K562 (cell line): Measurements from ENCODE around the gene CHD8. TPM values are rescaled to one million over a fixed set of nuclear protein-coding genes. Genes with fewer than 3 reads are reported as not detected.

ENCODE experiments used
- BHLHE40 ChIP-seq: IDR thresholded peaks from 2 replicates; pipeline ENCODE4 v1.6.1; 2011; ENCODE audit warnings: low read length, improper control_type of control experiment
- BMI1 ChIP-seq: fragments of 150-350 bp; IDR thresholded peaks from 2 replicates; pipeline ENCODE4 v1.6.1; 2014; ENCODE audit warnings: low read length
- ELK1 ChIP-seq: sonication (generic); formaldehyde crosslinking; IDR thresholded peaks from 2 replicates; pipeline ENCODE4 v1.8.1; 2022; ENCODE audit warnings: missing genetic modification reagents
- FOXJ2 ChIP-seq: fragments of 200-800 bp; sonication (Bioruptor generic); IDR thresholded peaks from 2 replicates; pipeline ENCODE4 v1.6.1; 2016; ENCODE audit warnings: missing genetic modification characterization, missing compliant biosample characterization
- KLF16 ChIP-seq: IDR thresholded peaks from 2 replicates; pipeline ENCODE4 v1.6.1; 2016; ENCODE audit warnings: antibody characterized with exemption
- MEIS2 ChIP-seq: fragments of 450-650 bp; IDR thresholded peaks from 2 replicates; pipeline ENCODE4 v1.6.1; 2014; ENCODE audit warnings: mild to moderate bottlenecking; ENCODE audit not compliant: partially characterized antibody
- SMAD1 ChIP-seq: fragments of 150-350 bp; IDR thresholded peaks from 2 replicates; pipeline ENCODE4 v1.6.1; 2014; ENCODE audit warnings: low read length, low read depth; ENCODE audit not compliant: partially characterized antibody
- SP1 ChIP-seq: sonication (generic); formaldehyde crosslinking; IDR thresholded peaks from 2 replicates; pipeline ENCODE4 v1.8.1; 2022; ENCODE audit warnings: mild to moderate bottlenecking, missing genetic modification reagents
- SRSF1 ChIP-seq: fragments of 200-400 bp; formaldehyde crosslinking; IDR thresholded peaks from 2 replicates; pipeline ENCODE4 v1.6.1; 2017; ENCODE audit warnings: mild to moderate bottlenecking, low read depth, low read length, moderate library complexity
- TCF7L2 ChIP-seq: fragments of 150-350 bp; IDR thresholded peaks from 2 replicates; pipeline ENCODE4 v1.6.1; 2016; ENCODE audit warnings: low read depth, mild to moderate bottlenecking, low read length, moderate library complexity
- polyA plus RNA-seq, 8 experiments: library from polyadenylated mRNA; depleted of rRNA in 4 of 8; stranded (reverse) in 5 of 8; unstranded in 3 of 8; fragments of >200 nt; fragmentation: Nextera tagmentation in 2 of 8; fragmentation: Illumina TruSeq in 1 of 8; extraction: Ambion mirVana in 2 of 8; extraction: Trizol in 1 of 8; gene quantifications; 2 replicates each; pipeline versions ENCODE4 v1.2.1 to v1.2.3, GENCODE V29; 2011 to 2014; ENCODE audit warnings: inconsistent platforms in 1 of 8, missing spikeins in 1 of 8
- total RNA-seq, 7 experiments: library from RNA; depleted of rRNA in 6 of 7; stranded (reverse); fragments of >200 nt in 6 of 7; fragmentation: Illumina TruSeq in 2 of 7; extraction: Trizol in 2 of 7; gene quantifications; 2 replicates each; pipeline versions ENCODE4 v1.2.1 to v1.2.3, GENCODE V29; 2011 to 2021; ENCODE audit warnings: low replicate concordance in 1 of 7
- TF ChIP-seq, protein P1 (sequence below): sonication (generic); formaldehyde crosslinking; IDR thresholded peaks from 2 replicates; pipeline ENCODE4 v1.8.1; 2023; ENCODE audit warnings: mild to moderate bottlenecking, missing genetic modification reagents, moderate library complexity
- TF ChIP-seq, protein P2 (sequence below): fragments of 450-650 bp; formaldehyde crosslinking; IDR thresholded peaks from 2 replicates; pipeline ENCODE4 v1.4.0; 2020; ENCODE audit warnings: mild to moderate bottlenecking
- TF ChIP-seq, protein P3 (sequence below): fragments of 450-650 bp; formaldehyde crosslinking; IDR thresholded peaks from 2 replicates; pipeline ENCODE4 v1.4.0; 2022; ENCODE audit warnings: mild to moderate bottlenecking, moderate library complexity
- TF ChIP-seq, protein P4 (sequence below), 2 experiments: IDR thresholded peaks; 2 replicates each; pipeline ENCODE4 v1.6.1; 2011; ENCODE audit warnings: borderline replicate concordance in 1 of 2, control low read depth in 1 of 2, low read depth in 1 of 2, low read length in 1 of 2, mild to moderate bottlenecking in 1 of 2, mixed read lengths in 1 of 2, moderate library complexity in 1 of 2; ENCODE audit not compliant: insufficient read depth in 1 of 2, insufficient read length in 1 of 2, poor library complexity in 1 of 2, severe bottlenecking in 1 of 2; ENCODE audit errors: extremely low read depth in 1 of 2

CHD8 gene
- total and polyA plus RNA-seq, 9 of the 15 experiments (the other 6 are each of a cell fraction or from before 2014, with no cell fraction given) = 11.1 to 51.2 (median 32.8) TPM

GRCh38 chr14:21440859-21441258, 15.1 kb downstream of the CHD8 start (continued):
- TF ChIP-seq SMAD1 = no peak
- TF ChIP-seq, protein P1, sequence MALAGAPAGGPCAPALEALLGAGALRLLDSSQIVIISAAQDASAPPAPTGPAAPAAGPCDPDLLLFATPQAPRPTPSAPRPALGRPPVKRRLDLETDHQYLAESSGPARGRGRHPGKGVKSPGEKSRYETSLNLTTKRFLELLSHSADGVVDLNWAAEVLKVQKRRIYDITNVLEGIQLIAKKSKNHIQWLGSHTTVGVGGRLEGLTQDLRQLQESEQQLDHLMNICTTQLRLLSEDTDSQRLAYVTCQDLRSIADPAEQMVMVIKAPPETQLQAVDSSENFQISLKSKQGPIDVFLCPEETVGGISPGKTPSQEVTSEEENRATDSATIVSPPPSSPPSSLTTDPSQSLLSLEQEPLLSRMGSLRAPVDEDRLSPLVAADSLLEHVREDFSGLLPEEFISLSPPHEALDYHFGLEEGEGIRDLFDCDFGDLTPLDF (CRISPR knock-in tag) = no peak
- TF ChIP-seq, protein P2, sequence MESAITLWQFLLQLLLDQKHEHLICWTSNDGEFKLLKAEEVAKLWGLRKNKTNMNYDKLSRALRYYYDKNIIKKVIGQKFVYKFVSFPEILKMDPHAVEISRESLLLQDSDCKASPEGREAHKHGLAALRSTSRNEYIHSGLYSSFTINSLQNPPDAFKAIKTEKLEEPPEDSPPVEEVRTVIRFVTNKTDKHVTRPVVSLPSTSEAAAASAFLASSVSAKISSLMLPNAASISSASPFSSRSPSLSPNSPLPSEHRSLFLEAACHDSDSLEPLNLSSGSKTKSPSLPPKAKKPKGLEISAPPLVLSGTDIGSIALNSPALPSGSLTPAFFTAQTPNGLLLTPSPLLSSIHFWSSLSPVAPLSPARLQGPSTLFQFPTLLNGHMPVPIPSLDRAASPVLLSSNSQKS (CRISPR knock-in tag) = no peak
- TF ChIP-seq FOXJ2 (tag) = no peak
- no peak for TF ChIP-seq SP1
- TF ChIP-seq, protein P3, sequence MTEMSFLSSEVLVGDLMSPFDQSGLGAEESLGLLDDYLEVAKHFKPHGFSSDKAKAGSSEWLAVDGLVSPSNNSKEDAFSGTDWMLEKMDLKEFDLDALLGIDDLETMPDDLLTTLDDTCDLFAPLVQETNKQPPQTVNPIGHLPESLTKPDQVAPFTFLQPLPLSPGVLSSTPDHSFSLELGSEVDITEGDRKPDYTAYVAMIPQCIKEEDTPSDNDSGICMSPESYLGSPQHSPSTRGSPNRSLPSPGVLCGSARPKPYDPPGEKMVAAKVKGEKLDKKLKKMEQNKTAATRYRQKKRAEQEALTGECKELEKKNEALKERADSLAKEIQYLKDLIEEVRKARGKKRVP (CRISPR knock-in tag) = no peak
- no peak for TF ChIP-seq TCF7L2
- no peak for TF ChIP-seq BMI1
- no peak for TF ChIP-seq SRSF1
- peak; percentile 83 for TF ChIP-seq BHLHE40
- TF ChIP-seq, protein P4, sequence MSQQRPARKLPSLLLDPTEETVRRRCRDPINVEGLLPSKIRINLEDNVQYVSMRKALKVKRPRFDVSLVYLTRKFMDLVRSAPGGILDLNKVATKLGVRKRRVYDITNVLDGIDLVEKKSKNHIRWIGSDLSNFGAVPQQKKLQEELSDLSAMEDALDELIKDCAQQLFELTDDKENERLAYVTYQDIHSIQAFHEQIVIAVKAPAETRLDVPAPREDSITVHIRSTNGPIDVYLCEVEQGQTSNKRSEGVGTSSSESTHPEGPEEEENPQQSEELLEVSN (IDR thresholded peaks at IDR 0.05; ENCODE audit: borderline replicate concordance in 1 of 2, extremely low read depth in 1 of 2, insufficient read depth in 1 of 2, insufficient read length in 1 of 2, low read depth in 1 of 2, low read length in 1 of 2, poor library complexity in 1 of 2, severe bottlenecking in 1 of 2) = no peak
- no peak for TF ChIP-seq MEIS2
- no peak for TF ChIP-seq KLF16
- TF ChIP-seq ELK1 (CRISPR knock-in tag) = no peak
